IMR-90 (cell line): ENCODE data around the gene TPO. TPM values are rescaled to one million over a fixed set of nuclear protein-coding genes. Genes with fewer than 3 reads are reported as not detected.
A peak's percentile ranks its signal among the peaks of the same experiment; 100 is the strongest.

ENCODE experiments used
- ATAC-seq: fragments of 200-7000 bp; cut with Tn5 transposase; 2 replicates; pipeline ENCODE4 v1.9.1; 2020; ENCODE audit warnings: low read depth, mild to moderate bottlenecking, moderate library complexity
- BruUV-seq: library from RNA; stranded (reverse); fragments of 400-500 nt; replicated peaks from 2 replicates; lab custom pipeline; 2021; lab: Mats Ljungman, UMichigan
- CTCF ChIA-PET: fragments of 300-600 bp; formaldehyde crosslinking; extraction: SDS; loops from one replicate; lab custom pipeline; 2021; ENCODE audit warnings: antibody characterized with exemption; lab: Yijun Ruan, JAX
- POLR2A ChIA-PET: fragments of 300-600 bp; sonication (Branson Sonifier 250); formaldehyde crosslinking; loops from one replicate; lab custom pipeline; 2022; ENCODE audit warnings: antibody characterized with exemption; ENCODE audit not compliant: unreplicated experiment; lab: Charles Lee
- DNase-seq: peaks from one replicate; pipeline ENCODE4 v3.0.0; 2013
- H2AFZ ChIP-seq: replicated peaks from 2 replicates; pipeline ENCODE3; 2013; ENCODE audit warnings: low read length, mild to moderate bottlenecking; ENCODE audit not compliant: poor library complexity
- H2AK5ac ChIP-seq: 2 replicates; pipeline ENCODE4 v1.6.1; 2013; ENCODE audit warnings: low read depth, low read length, inconsistent platforms
- H2AK9ac ChIP-seq: replicated peaks from 2 replicates; pipeline ENCODE3; 2013; ENCODE audit warnings: mild to moderate bottlenecking, low read depth, low read length, moderate library complexity; ENCODE audit not compliant: poor library complexity
- H2BK120ac ChIP-seq: 2 replicates; pipeline ENCODE4 v1.6.1; 2013; ENCODE audit warnings: low read depth, low read length, inconsistent platforms
- H2BK15ac ChIP-seq: 3 replicates; pipeline ENCODE4 v1.6.1; 2013; ENCODE audit warnings: low read depth, low read length, inconsistent platforms
- H2BK20ac ChIP-seq: 2 replicates; pipeline ENCODE4 v1.6.1; 2013; ENCODE audit warnings: low read depth, mild to moderate bottlenecking, inconsistent platforms, low read length, moderate library complexity
- H2BK5ac ChIP-seq: 2 replicates; pipeline ENCODE4 v1.6.1; 2013; ENCODE audit warnings: mild to moderate bottlenecking, low read depth, low read length, inconsistent platforms; ENCODE audit not compliant: poor library complexity, severe bottlenecking
- H3K14ac ChIP-seq: replicated peaks from 2 replicates; pipeline ENCODE4 v1.6.1; 2013; ENCODE audit warnings: low read depth, low read length, inconsistent platforms
- H3K18ac ChIP-seq: 2 replicates; pipeline ENCODE4 v1.6.1; 2013; ENCODE audit warnings: low read depth, low read length, control low read depth
- H3K23ac ChIP-seq: 2 replicates; pipeline ENCODE4 v1.6.1; 2013; ENCODE audit warnings: low read depth, low read length, inconsistent platforms
- H3K27ac ChIP-seq: 2 replicates; pipeline ENCODE4 v1.5.1; 2013; ENCODE audit warnings: mild to moderate bottlenecking, control low read depth, low read length; ENCODE audit not compliant: insufficient read depth
- H3K27me3 ChIP-seq: 2 replicates; pipeline ENCODE4 v1.6.1; 2013; ENCODE audit warnings: low read length; ENCODE audit not compliant: control insufficient read depth, insufficient read depth
- H3K36me3 ChIP-seq: 2 replicates; pipeline ENCODE4 v1.6.1; 2013; ENCODE audit warnings: low read length, mixed read lengths; ENCODE audit not compliant: control insufficient read depth, insufficient read depth
- H3K4ac ChIP-seq: 2 replicates; pipeline ENCODE4 v1.6.1; 2013; ENCODE audit warnings: low read depth, low read length, inconsistent platforms
- H3K4me1 ChIP-seq: 2 replicates; pipeline ENCODE4 v1.6.1; 2013; ENCODE audit warnings: low read length, mixed read lengths; ENCODE audit not compliant: control insufficient read depth, insufficient read depth
- H3K4me2 ChIP-seq: 2 replicates; pipeline ENCODE4 v1.6.1; 2013; ENCODE audit warnings: low read depth, mild to moderate bottlenecking, control low read depth, low read length, moderate library complexity
- H3K4me3 ChIP-seq: 2 replicates; pipeline ENCODE4 v1.5.1; 2013; ENCODE audit warnings: low read depth, mild to moderate bottlenecking, control low read depth, low read length, moderate library complexity; ENCODE audit not compliant: insufficient read depth
- H3K56ac ChIP-seq: 2 replicates; pipeline ENCODE4 v1.6.1; 2013; ENCODE audit warnings: low read length, inconsistent platforms; ENCODE audit not compliant: insufficient read depth; ENCODE audit errors: extremely low read depth
- H3K79me1 ChIP-seq, 2 experiments: 2 replicates each; pipeline ENCODE4 v1.6.1; 2013; ENCODE audit warnings: low read length in 2 of 2, inconsistent platforms in 1 of 2, low read depth in 1 of 2
- H3K9ac ChIP-seq: 2 replicates; pipeline ENCODE4 v1.6.1; 2013; ENCODE audit warnings: low read depth, low read length, control low read depth
- H3K9me1 ChIP-seq: 2 replicates; pipeline ENCODE4 v1.6.1; 2013; ENCODE audit warnings: low read length, inconsistent platforms; ENCODE audit not compliant: insufficient read depth
- H3K9me3 ChIP-seq: 2 replicates; pipeline ENCODE4 v1.6.1; 2013; ENCODE audit warnings: low read length; ENCODE audit not compliant: control insufficient read depth, insufficient read depth
- H4K20me1 ChIP-seq: 2 replicates; pipeline ENCODE4 v1.6.1; 2013; ENCODE audit warnings: low read length, inconsistent platforms; ENCODE audit not compliant: insufficient read depth
- H4K5ac ChIP-seq: 2 replicates; pipeline ENCODE4 v1.6.1; 2013; ENCODE audit warnings: mild to moderate bottlenecking, low read depth, low read length, control low read depth
- H4K8ac ChIP-seq, 2 experiments: 2 replicates each; pipeline ENCODE4 v1.6.1; 2013; ENCODE audit warnings: low read depth in 2 of 2, low read length in 2 of 2, control low read depth in 1 of 2, inconsistent platforms in 1 of 2
- H4K91ac ChIP-seq: 2 replicates; pipeline ENCODE4 v1.6.1; 2013; ENCODE audit warnings: low read depth, low read length, inconsistent platforms; ENCODE audit not compliant: insufficient read depth
- BHLHE40 ChIP-seq: fragments of 150-350 bp; IDR thresholded peaks from 2 replicates; pipeline ENCODE4 v1.6.1; 2016; ENCODE audit warnings: mild to moderate bottlenecking, low read depth, low read length
- FOS ChIP-seq: fragments of 150-350 bp; IDR thresholded peaks from 2 replicates; pipeline ENCODE4 v1.6.1; 2016; ENCODE audit warnings: low read depth, low read length
- MAFK ChIP-seq: IDR thresholded peaks from 2 replicates; pipeline ENCODE4 v1.6.1; 2012; ENCODE audit warnings: low read depth, low read length, improper control_type of control experiment
- MAZ ChIP-seq: IDR thresholded peaks from 2 replicates; pipeline ENCODE4 v1.6.1; 2012; ENCODE audit warnings: low read depth, mild to moderate bottlenecking, low read length, improper control_type of control experiment, moderate library complexity, borderline replicate concordance
- MXI1 ChIP-seq: IDR thresholded peaks from 2 replicates; pipeline ENCODE4 v1.6.1; 2012; ENCODE audit warnings: low read depth, mild to moderate bottlenecking, low read length, moderate library complexity, borderline replicate concordance
- POLR2A ChIP-seq: IDR thresholded peaks from 2 replicates; pipeline ENCODE4 v1.6.1; 2012; ENCODE audit warnings: mild to moderate bottlenecking, low read depth, low read length
- RAD21 ChIP-seq: IDR thresholded peaks from 2 replicates; pipeline ENCODE4 v1.6.1; 2012; ENCODE audit warnings: low read length, improper control_type of control experiment
- RFX5 ChIP-seq: IDR thresholded peaks from 2 replicates; pipeline ENCODE4 v1.8.0; 2012; ENCODE audit warnings: low read depth, mild to moderate bottlenecking, low read length, moderate library complexity
- SMC3 ChIP-seq: fragments of 150-350 bp; IDR thresholded peaks from 2 replicates; pipeline ENCODE4 v1.6.1; 2016; ENCODE audit warnings: low read depth, mild to moderate bottlenecking, antibody characterized with exemption, low read length, moderate library complexity
- WGBS, 2 experiments: methylation state at CpG; one replicate each; pipeline versions ENCODE4 v1.1.5 to v1.1.7; 2013; ENCODE audit warnings: missing lambda C conversion rate in 2 of 2; ENCODE audit not compliant: insufficient read length in 1 of 2; ENCODE audit errors: extremely low coverage in 2 of 2; 5-methylcytosine and 5-hydroxymethylcytosine counted together
- dilution Hi-C: fragments of 300-500 bp; cut with HindIII; formaldehyde crosslinking; loops from one replicate; pipeline ENCODE4 v1.14.3; 2018; ENCODE audit warnings: low sequenced_read_pairs; ENCODE audit not compliant: unreplicated experiment
- in situ Hi-C: fragments of 300-500 bp; cut with MboI; formaldehyde crosslinking; loops from 3 replicates; pipeline ENCODE4 v1.14.3; 2019; ENCODE audit warnings: low sequenced_read_pairs, inconsistent platforms, mixed read lengths
- intact Hi-C: fragments of 100-400 bp; cut with micrococcal nuclease; formaldehyde crosslinking; loops from 2 replicates; pipeline ENCODE4 v1.10.0; 2022
- polyA plus RNA-seq, 3 experiments: library from polyadenylated mRNA; depleted of rRNA; stranded (reverse); fragments of >200 nt; gene quantifications; 2 replicates each; pipeline ENCODE4 v1.2.3, GENCODE V29; 2012; ENCODE audit warnings: low replicate concordance in 1 of 3
- total RNA-seq: library from RNA; depleted of rRNA; stranded (reverse); fragments of >200 nt; gene quantifications from 2 replicates; pipeline ENCODE4 v1.2.3, GENCODE V29; 2012
- TF ChIP-seq, protein P1 (sequence below): fragments of 150-350 bp; IDR thresholded peaks from 2 replicates; pipeline ENCODE4 v1.6.1; 2016; ENCODE audit warnings: low read depth, mild to moderate bottlenecking, low read length, moderate library complexity, borderline replicate concordance
- TF ChIP-seq, protein P2 (sequence below): fragments of 150-350 bp; IDR thresholded peaks from 2 replicates; pipeline ENCODE4 v1.6.1; 2017; ENCODE audit warnings: mild to moderate bottlenecking, antibody characterized with exemption, low read length, low read depth
- TF ChIP-seq, protein P3 (sequence below): conservative IDR thresholded peaks from 2 replicates; pipeline ENCODE4 v1.5.1; 2012; ENCODE audit warnings: mild to moderate bottlenecking, low read depth, low read length, improper control_type of control experiment

TPO gene
- total and polyA plus RNA-seq, 2 of the 4 experiments (the other 2 are of a cell fraction), result not detected

DNA sequence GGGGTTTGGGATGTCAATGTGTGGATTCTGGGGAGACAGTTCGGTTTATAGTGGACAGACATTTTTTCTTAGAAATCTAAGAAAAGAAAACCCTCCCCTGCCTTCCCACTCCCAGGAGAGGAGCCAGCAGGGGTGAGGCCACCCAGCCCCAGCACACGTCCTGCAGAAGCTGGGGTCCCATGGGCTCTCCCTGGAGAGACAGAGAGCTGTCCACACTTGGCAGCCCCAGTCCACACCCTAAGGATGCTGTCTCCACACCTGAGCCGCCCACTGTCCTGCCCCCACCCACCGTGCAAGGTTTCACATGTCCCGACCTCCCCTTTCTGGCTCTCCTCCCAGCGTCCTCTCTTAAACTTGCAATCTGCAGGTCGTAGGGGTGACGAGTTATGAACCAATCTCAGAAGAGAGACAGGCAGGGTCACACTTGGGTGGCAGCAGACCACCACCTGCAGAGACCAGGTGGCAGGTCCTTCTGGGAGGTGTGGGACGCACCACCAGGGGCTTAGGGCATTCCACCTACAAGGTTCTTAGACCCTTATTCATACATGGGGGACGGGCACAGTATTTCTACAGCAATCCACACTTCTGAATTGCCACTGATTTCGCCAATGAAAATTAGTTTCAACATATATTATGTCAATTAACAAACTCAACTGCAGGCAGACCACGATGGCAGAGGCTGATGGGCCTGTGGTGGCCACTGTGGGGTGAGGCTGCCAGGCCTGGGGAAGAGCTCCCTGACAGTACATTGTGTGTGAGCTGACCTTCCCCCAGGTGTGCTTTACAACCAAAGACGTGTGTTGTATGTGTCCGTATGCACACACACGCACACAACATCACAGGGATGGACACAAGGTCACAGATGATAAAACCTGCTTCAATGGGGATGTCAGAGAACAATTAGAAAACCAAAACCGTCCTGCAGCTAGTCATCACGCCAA is 158.5 kb downstream of the TPO start:
- dilution Hi-C loops (no loop called here), intact Hi-C loops (no loop called here), in situ Hi-C loops (no loop called here)
- Histone ChIP-seq H3K9me3 (no peaks in the 10 kb centered on the region; the same call in 1 of the 2 replicates), H3K23ac (no peak overlapping the region), H4K91ac (no peak overlapping the region), H3K18ac (no peak overlapping the region), H2AFZ (no peak overlapping the region), H2AK5ac (no peak overlapping the region; the same call in 1 of the 2 replicates), H2BK15ac (no peak overlapping the region), H3K4me2 (no peak overlapping the region), H3K56ac (no peak overlapping the region), H2BK120ac (no peak overlapping the region), H4K5ac (no peak overlapping the region), H4K8ac (no peak overlapping the region), H2BK20ac (no peak overlapping the region), H3K9ac (no peak overlapping the region), H3K9me1 (no peaks in the 10 kb centered on the region; the same call in 1 of the 2 replicates), H3K4ac (no peak overlapping the region), H3K79me1 (no peaks in the 10 kb centered on the region), H4K20me1 (no peaks in the 10 kb centered on the region), H3K4me1 (no peaks in the 10 kb centered on the region; the same call in 1 of the 2 replicates), H3K14ac (0 out of 2 replicates have a peak overlapping the region, but pooled peaks have one; percentile 41), H2AK9ac (no peak overlapping the region), H3K27me3 (peaks cover 12% of the 10 kb centered on the region), H2BK5ac (no peak overlapping the region), H3K36me3 (no peaks in the 10 kb centered on the region), H3K27ac (no peak overlapping the region), H3K4me3 (no peak overlapping the region)
- CTCF ChIA-PET, result interaction anchor here (0.8 to 1.9 kb wide), 3 partner anchors 17 to 27 kb away, joined by 3 to 9 read pairs (median 3); no protein-coding TSS in a partner anchor
- BruUV-seq, result no TSS peak
- TF ChIP-seq MAFK (no peak), BHLHE40 (no peak), RAD21 (no peak), MAZ (no peak), MXI1 (no peak), FOS (no peak), SMC3 (no peak), RFX5 (no peak), POLR2A (no peak)
- TF ChIP-seq, protein P1, sequence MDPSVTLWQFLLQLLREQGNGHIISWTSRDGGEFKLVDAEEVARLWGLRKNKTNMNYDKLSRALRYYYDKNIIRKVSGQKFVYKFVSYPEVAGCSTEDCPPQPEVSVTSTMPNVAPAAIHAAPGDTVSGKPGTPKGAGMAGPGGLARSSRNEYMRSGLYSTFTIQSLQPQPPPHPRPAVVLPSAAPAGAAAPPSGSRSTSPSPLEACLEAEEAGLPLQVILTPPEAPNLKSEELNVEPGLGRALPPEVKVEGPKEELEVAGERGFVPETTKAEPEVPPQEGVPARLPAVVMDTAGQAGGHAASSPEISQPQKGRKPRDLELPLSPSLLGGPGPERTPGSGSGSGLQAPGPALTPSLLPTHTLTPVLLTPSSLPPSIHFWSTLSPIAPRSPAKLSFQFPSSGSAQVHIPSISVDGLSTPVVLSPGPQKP, result no peak
- TF ChIP-seq, protein P2, sequence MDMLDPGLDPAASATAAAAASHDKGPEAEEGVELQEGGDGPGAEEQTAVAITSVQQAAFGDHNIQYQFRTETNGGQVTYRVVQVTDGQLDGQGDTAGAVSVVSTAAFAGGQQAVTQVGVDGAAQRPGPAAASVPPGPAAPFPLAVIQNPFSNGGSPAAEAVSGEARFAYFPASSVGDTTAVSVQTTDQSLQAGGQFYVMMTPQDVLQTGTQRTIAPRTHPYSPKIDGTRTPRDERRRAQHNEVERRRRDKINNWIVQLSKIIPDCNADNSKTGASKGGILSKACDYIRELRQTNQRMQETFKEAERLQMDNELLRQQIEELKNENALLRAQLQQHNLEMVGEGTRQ, result no peak
- TF ChIP-seq, protein P3, sequence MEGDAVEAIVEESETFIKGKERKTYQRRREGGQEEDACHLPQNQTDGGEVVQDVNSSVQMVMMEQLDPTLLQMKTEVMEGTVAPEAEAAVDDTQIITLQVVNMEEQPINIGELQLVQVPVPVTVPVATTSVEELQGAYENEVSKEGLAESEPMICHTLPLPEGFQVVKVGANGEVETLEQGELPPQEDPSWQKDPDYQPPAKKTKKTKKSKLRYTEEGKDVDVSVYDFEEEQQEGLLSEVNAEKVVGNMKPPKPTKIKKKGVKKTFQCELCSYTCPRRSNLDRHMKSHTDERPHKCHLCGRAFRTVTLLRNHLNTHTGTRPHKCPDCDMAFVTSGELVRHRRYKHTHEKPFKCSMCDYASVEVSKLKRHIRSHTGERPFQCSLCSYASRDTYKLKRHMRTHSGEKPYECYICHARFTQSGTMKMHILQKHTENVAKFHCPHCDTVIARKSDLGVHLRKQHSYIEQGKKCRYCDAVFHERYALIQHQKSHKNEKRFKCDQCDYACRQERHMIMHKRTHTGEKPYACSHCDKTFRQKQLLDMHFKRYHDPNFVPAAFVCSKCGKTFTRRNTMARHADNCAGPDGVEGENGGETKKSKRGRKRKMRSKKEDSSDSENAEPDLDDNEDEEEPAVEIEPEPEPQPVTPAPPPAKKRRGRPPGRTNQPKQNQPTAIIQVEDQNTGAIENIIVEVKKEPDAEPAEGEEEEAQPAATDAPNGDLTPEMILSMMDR, result no peak
- POLR2A ChIA-PET, result interaction anchor here (0.6 kb wide), 1 partner anchor 52 kb away, joined by 4 read pairs; no protein-coding TSS in a partner anchor
- DNase-seq, result no peak
- WGBS, 2 experiments, result no CpG with 5 or more reads among the region's 17 CpGs
- ATAC-seq, result no peak
